Activated T-cell treated with anti-CD3 and anti-CD28 coated beads for 48 hours (primary cell): ENCODE data around the gene DACT2.

Experiments used
- DNase-seq: peaks from one replicate; pipeline ENCODE4 v3.0.0-alpha.2; 2020; ENCODE audit warnings: low read depth

DACT2 gene

GRCh38 chr6:168352096-168352495 is 32.5 kb upstream of the DACT2 start:
- no peak for DNase-seq

- no peak for DNase-seq
These were observed 30.2 kb upstream of the DACT2 start for GRCh38 chr6:168349718-168350210.

GRCh38 chr6:168348186-168348585 is 28.6 kb upstream of the DACT2 start:
- DNase-seq: no peak

- no peak for DNase-seq
These were observed 28.0 kb upstream of the DACT2 start for GRCh38 chr6:168347615-168348014.

DNA sequence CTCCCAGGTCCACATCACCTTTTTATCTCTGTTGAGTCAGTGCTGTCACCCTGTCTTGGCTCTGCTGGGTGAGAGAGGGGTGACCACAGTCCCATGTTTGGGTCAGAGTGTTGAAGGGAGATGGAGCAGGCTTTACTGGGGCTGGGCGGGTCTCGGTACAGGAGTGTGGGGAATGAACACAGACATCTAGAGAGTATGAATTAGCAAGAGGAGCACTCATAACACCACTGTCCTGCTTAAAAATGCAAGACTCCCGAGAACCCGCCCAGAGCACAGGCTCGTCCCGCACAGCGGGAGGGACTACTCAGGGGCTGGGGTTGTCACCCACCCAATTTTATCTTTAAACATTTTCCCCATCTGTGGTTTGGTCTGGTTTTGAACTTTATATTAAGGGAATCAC is 27.5 kb upstream of the DACT2 start:
- no peak for DNase-seq

DNA sequence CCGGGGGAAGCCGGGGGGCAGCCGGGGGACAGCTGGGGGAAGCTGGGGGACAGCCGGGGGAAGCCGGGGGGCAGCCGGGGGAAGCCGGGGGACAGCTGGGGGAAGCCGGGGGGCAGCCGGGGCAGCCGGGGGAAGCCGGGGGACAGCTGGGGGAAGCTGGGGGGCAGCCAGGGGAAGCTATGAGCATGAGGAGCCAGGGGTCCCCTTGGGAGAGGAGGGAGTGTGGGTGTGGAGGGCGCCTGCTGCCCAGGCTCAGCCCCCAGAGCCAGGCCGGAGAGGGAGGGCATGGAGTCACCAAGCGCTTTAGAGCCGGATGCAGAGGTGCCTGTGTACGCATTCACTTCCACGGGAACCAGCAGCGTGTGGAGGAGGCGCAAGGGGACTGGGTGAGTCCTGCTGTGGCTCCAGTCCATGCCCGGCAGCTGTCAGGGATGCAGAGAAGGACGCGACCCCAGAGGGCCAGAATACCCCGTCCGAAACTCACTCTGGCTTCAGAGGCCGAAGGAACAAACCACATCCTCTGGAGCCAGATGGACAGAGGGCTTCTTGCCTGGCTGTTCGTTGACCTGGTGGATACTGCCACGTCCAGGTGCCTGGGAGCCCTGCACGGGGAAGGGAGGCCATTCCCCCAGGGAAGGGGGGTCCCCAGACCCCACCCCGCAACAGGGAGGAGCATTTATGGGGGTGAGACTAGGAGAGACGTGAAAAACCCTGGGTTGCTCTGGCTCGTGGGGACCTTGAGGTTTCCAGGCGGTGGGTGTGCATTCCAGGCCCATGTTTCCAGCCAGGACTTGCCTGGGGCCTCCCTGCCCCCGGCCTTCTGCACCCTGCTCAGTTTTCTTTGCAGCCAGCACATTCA is 26.5 kb upstream of the DACT2 start:
- DNase-seq: no peak

DNA sequence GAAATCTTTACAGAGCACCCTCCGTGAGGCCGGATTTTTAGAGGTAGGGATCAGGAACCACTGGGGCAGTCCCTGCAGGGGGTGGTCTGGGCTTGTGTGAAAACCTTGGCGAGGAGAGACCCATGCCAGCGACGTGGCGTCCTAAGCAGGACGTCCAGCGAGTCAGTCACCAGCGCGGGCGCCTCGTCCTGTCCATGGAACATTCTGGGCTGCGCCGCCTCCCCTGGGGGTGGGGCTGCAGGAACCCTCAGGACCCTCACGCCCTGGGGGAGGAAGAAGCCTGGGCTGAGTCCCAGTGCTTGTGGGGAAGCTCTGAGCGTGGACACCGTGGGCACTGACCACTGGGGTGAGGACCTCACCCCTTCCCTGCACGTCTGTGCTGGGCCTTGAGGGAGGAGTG is 25.7 kb upstream of the DACT2 start:
- DNase-seq: no peak

DNA sequence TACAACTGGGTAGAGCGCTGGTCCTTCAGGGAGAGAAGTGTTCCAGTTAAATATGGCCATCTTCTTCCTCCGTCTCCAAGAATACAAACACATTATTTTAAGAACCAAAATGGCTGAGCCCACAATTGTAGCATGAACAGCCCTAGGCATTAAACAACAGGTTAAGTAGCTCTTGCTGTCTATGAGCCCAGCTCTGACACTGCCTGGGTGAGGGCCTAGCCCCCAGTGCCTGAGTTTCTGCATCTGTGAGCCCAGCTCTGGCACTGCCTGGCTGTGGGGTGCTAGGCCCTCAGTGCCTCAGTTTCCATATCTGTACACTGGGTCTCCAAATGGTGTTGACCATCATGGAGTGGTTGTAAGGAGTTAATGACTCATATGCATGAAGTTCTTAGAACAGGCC is 24.8 kb upstream of the DACT2 start:
- no peak for DNase-seq

- DNase-seq: no peak
These were observed 23.9 kb upstream of the DACT2 start for GRCh38 chr6:168343239-168344150.

GRCh38 chr6:168342636-168343035 is 23.1 kb upstream of the DACT2 start:
- no peak for DNase-seq

GRCh38 chr6:168341280-168341900 is 21.8 kb upstream of the DACT2 start:
- no peak for DNase-seq

GRCh38 chr6:168340819-168341218 is 21.2 kb upstream of the DACT2 start:
- no peak for DNase-seq

DNA sequence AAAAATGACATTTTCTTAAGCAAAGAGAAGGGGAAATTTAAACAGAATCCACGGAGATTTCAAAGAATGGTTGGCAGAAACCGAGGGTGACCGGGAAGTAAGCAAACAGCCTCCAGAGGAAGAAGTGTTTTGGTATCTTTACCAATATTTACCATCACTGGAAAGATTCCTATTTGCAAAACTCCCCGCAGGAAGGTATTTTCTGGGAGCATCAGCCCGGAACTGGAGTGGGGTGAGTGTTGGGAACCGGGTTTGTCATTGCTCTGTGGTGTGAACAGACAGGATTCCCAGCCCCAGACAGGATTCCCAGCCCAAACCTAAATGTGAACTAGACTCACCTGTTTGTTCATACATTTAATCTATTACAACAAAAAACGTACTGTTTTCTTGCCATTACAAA is 19.2 kb upstream of the DACT2 start:
- DNase-seq: no peak

GRCh38 chr6:168336967-168337366 is 17.4 kb upstream of the DACT2 start:
- no peak for DNase-seq

GRCh38 chr6:168333989-168334388 is 14.4 kb upstream of the DACT2 start:
- no peak for DNase-seq

DNA sequence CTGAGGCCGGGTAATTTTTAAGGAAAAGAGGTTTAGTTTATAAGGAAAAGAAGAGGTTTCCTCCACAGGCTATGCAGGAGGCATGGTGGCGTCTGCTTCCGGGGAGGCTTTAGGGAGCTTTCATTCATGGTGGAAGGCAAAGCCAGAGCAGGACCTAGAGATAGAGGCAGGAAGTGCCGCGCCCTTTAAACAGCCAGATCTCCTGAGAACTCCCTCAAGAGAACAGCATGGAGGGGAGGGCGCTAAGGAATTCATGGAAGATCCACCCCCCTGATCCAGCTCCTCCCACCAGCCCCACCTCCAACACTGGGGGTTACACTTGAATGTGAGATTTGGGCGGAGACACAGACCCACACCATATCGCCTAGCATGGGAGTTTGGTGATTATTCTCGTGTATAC is 13.9 kb upstream of the DACT2 start:
- DNase-seq: no peak

DNA sequence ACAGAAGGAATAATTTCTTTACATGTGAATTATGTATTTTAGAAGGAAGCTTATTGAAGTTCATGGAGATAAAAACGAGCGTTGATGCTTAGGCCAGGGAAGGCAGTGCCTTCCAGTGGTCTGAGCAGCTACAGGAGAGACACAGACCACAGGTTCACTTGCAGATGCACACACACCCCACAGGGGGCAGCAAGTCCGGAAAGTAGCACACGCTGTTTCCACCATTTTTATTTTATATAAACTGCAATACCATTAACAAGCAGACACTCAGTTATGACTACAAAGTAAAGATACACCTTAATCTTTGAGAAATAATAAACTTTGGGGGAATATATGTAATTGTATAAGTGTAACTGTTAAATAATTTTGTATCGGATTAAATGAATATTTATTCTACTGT is 13.5 kb upstream of the DACT2 start:
- no peak for DNase-seq

DNA sequence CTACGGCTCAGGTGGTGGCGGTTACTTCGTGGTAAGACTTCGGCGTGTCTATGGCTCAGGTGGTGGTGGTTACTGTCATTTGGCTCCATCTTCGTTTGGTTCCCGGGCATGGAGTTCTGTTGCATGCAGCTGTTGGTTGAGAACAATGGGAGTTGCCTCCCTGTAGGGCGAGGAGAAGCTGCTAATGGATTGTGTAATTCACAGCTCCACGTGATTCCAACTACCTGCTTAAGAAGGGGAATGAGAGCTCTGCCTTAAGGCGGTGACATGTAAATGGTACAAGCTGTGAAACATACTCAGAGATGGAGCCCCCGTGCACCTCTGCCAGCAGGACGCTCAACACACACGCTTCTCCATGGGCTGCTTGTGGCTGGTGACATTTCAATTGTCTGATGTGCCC is 12.4 kb upstream of the DACT2 start:
- DNase-seq: no peak

- no peak for DNase-seq
These were observed 11.5 kb upstream of the DACT2 start for GRCh38 chr6:168331058-168331457.

GRCh38 chr6:168330403-168330802 is 10.8 kb upstream of the DACT2 start:
- DNase-seq: no peak

DNA sequence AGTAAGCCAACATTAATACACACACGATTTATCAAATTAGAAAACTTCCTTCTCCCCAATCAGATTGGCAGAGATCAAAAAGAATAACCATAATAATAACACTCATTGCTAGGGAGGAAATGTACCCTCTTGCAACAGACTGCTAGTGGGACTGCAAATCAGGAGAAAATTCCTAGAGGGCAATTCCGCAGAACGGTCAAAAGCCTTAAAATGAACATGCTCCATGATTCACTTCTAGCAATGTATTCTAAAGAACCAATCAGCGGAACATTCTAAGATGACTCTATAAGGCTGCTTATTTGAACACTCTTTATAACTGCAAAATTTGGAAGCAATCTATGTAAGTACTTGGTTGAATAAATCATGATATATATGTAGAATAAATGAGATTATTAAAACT is 8.5 kb upstream of the DACT2 start:
- no peak for DNase-seq
